AG10803 (cell line): ENCODE measurements around the gene PHLDB2.

ENCODE experiments used
- DNase-seq: peaks from one replicate; pipeline ENCODE4 v3.0.0; 2010; ENCODE audit warnings: low read depth
- H3K4me3 ChIP-seq: 2 replicates; pipeline ENCODE4 v1.5.1; 2011; ENCODE audit warnings: mild to moderate bottlenecking, low read length, control low read depth
- CTCF ChIP-seq: conservative IDR thresholded peaks from 2 replicates; pipeline ENCODE4 v1.5.1; 2011; ENCODE audit warnings: mild to moderate bottlenecking, low read length, control low read depth, inconsistent platforms

The PHLDB2 gene

GRCh38 chr3:111919370-111920065 lies 60.5 kb downstream of the PHLDB2 start:
- DNase-seq, result no peak
- TF ChIP-seq CTCF, result no peak
- H3K4me3 ChIP-seq, result no peak overlapping the region

GRCh38 chr3:111921181-111921580 lies 62.1 kb downstream of the PHLDB2 start:
- no peak overlapping the region for H3K4me3 ChIP-seq
- DNase-seq, result no peak
- no peak for TF ChIP-seq CTCF

GRCh38 chr3:111923095-111923771 lies 64.2 kb downstream of the PHLDB2 start:
- no peak for TF ChIP-seq CTCF
- no peak for DNase-seq
- no peak overlapping the region for H3K4me3 ChIP-seq

- H3K4me3 ChIP-seq, result no peak overlapping the region
- no peak for TF ChIP-seq CTCF
- DNase-seq, result peak; percentile 39
Measured at GRCh38 chr3:111923806-111924205, 64.7 kb downstream of the PHLDB2 start.

GRCh38 chr3:111924283-111924682 lies 65.2 kb downstream of the PHLDB2 start:
- no peak overlapping the region for H3K4me3 ChIP-seq
- DNase-seq, result no peak
- TF ChIP-seq CTCF, result no peak

- H3K4me3 ChIP-seq, result no peak overlapping the region
- no peak for DNase-seq
- TF ChIP-seq CTCF, result no peak
Measured at GRCh38 chr3:111926266-111926676, 67.2 kb downstream of the PHLDB2 start.

- no peak for TF ChIP-seq CTCF
- no peak overlapping the region for H3K4me3 ChIP-seq
- no peak for DNase-seq
Measured at GRCh38 chr3:111928613-111929012, 69.5 kb downstream of the PHLDB2 start.
